ENCODE measurements around the gene MUSTN1. TPM values are rescaled to one million over a fixed set of nuclear protein-coding genes. Genes with fewer than 3 reads are reported as not detected.

Gene MUSTN1
- total and polyA plus RNA-seq, 4 donors = 0.25 to 12.1 (median 3.9) TPM

DNA sequence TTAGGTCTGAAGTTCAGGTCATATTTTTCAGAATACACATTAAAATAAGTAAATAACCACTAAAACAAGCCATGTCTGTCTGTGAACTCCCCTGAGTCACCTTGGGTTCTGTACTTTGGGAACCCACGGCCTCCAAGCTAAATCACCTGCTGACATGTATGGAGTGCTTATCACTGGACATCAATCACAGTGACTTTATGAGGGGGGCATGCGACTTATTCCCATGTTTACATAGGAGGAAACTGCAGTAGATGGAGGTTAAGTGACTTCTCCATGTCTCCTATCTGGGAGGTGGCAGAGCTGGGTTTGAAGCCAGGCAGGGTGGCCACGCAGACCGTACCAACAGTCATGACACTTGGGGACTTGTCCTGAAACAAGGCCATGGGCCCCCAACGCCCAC lies 12.5 kb downstream of the MUSTN1 start:
- 83% methylated on average over 5 of the region's 5 CpGs for WGBS
- Histone ChIP-seq H3K27ac (ENCODE audit: low read depth in 1 of 2, low read length in 2 of 2) (peak overlapping the region in 1 of 2 donors; percentile 10), H3K9me3 (ENCODE audit: control insufficient read depth in 4 of 4, low read length in 3 of 4) (no peaks in the 10 kb centered on the region), H3K36me3 (ENCODE audit: control insufficient read depth in 4 of 4, insufficient read depth in 3 of 4, low read depth in 1 of 4, low read length in 3 of 4) (peaks cover 21 to 93% (median 71%) of the 10 kb centered on the region in 4 donors), H3K9ac (ENCODE audit: low read depth in 1 of 2, low read length in 2 of 2) (no peak overlapping the region), H3K4me1 (ENCODE audit: control insufficient read depth in 4 of 4, insufficient read depth in 4 of 4, low read length in 3 of 4) (peaks cover 2 to 95% (median 85%) of the 10 kb centered on the region in 4 donors), H3K4me3 (ENCODE audit: low read depth in 1 of 3, low read length in 3 of 3) (no peak overlapping the region), H3K27me3 (ENCODE audit: control insufficient read depth in 4 of 4, insufficient read depth in 4 of 4, low read length in 3 of 4) (no peaks in the 10 kb centered on the region)
- DNase-seq (ENCODE audit: low spot score) = no peak
- no peak for TF ChIP-seq HNF4G (IDR thresholded peaks at IDR 0.05)
- no peak for TF ChIP-seq FOXA2 (IDR thresholded peaks at IDR 0.05)
- TF ChIP-seq HNF4A (conservative IDR thresholded peaks at IDR 0.05) = no peak
- no peak for TF ChIP-seq JUND (IDR thresholded peaks at IDR 0.05)

GRCh38 chr3:52820736-52821135 lies 14.1 kb downstream of the MUSTN1 start:
- Histone ChIP-seq H3K4me1 (ENCODE audit: control insufficient read depth in 4 of 4, insufficient read depth in 4 of 4, low read length in 3 of 4) (peaks cover 2 to 93% (median 78%) of the 10 kb centered on the region in 4 donors), H3K36me3 (ENCODE audit: control insufficient read depth in 4 of 4, insufficient read depth in 3 of 4, low read depth in 1 of 4, low read length in 3 of 4) (peaks cover 25 to 92% (median 75%) of the 10 kb centered on the region in 4 donors), H3K9me3 (ENCODE audit: control insufficient read depth in 4 of 4, low read length in 3 of 4) (no peaks in the 10 kb centered on the region), H3K27ac (ENCODE audit: low read depth in 1 of 2, low read length in 2 of 2) (no peak overlapping the region), H3K27me3 (ENCODE audit: control insufficient read depth in 4 of 4, insufficient read depth in 4 of 4, low read length in 3 of 4) (no peaks in the 10 kb centered on the region), H3K9ac (ENCODE audit: low read depth in 1 of 2, low read length in 2 of 2) (no peak overlapping the region), H3K4me3 (ENCODE audit: low read depth in 1 of 3, low read length in 3 of 3) (no peak overlapping the region)
- DNase-seq (ENCODE audit: low spot score) = no peak
- TF ChIP-seq, protein P1, sequence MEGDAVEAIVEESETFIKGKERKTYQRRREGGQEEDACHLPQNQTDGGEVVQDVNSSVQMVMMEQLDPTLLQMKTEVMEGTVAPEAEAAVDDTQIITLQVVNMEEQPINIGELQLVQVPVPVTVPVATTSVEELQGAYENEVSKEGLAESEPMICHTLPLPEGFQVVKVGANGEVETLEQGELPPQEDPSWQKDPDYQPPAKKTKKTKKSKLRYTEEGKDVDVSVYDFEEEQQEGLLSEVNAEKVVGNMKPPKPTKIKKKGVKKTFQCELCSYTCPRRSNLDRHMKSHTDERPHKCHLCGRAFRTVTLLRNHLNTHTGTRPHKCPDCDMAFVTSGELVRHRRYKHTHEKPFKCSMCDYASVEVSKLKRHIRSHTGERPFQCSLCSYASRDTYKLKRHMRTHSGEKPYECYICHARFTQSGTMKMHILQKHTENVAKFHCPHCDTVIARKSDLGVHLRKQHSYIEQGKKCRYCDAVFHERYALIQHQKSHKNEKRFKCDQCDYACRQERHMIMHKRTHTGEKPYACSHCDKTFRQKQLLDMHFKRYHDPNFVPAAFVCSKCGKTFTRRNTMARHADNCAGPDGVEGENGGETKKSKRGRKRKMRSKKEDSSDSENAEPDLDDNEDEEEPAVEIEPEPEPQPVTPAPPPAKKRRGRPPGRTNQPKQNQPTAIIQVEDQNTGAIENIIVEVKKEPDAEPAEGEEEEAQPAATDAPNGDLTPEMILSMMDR (IDR thresholded peaks at IDR 0.05; ENCODE audit: low read depth, low read length, missing input control) = peak; percentile 33
- TF ChIP-seq RAD21 (IDR thresholded peaks at IDR 0.05) (peak in 1 of 2 donors; percentile 41), ZBTB33 (IDR thresholded peaks at IDR 0.05) (no peak)
- WGBS = 66% methylated on average over 11 of the region's 11 CpGs

DNA sequence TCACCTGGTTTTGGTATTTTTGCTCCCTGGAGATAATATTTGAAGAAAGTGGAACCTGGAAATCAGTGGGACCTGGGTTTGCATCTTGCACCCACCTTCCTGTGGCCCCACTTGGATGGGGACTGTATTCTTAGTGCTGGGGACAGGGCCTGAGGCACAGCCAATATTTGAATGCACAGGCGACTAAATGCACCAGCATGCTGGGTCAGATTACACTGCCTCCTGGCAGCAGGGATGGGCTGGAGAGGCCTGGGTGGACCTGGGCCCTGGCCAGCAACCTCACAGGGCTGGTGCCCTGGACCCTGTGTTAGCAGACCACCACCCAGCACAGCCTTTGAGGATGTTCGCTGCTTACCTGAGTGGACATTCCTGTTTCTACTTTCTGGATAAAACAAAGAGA lies 14.9 kb downstream of the MUSTN1 start:
- peak overlapping the region in 1 of 2 donors; percentile 16 for H3K27ac ChIP-seq (ENCODE audit: low read depth in 1 of 2, low read length in 2 of 2)
- TF ChIP-seq YY1 (IDR thresholded peaks at IDR 0.05) (no peak), EGR1 (IDR thresholded peaks at IDR 0.05; ENCODE audit: low read depth in 2 of 2) (no peak), GABPA (IDR thresholded peaks at IDR 0.05 in 1 of 2, conservative IDR thresholded peaks at IDR 0.05 in 1 of 2) (no peak)
- TF ChIP-seq, protein P1 (IDR thresholded peaks at IDR 0.05; ENCODE audit: low read depth, low read length, missing input control) = no peak
- TF ChIP-seq, protein P2, sequence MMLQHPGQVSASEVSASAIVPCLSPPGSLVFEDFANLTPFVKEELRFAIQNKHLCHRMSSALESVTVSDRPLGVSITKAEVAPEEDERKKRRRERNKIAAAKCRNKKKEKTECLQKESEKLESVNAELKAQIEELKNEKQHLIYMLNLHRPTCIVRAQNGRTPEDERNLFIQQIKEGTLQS (IDR thresholded peaks at IDR 0.05) = no peak
- H3K4me3 ChIP-seq (ENCODE audit: low read depth in 1 of 3, low read length in 3 of 3) = no peak overlapping the region
- H3K9me3 ChIP-seq (ENCODE audit: control insufficient read depth in 4 of 4, low read length in 3 of 4) = no peaks in the 10 kb centered on the region
- peaks cover 2 to 85% (median 72%) of the 10 kb centered on the region in 4 donors for H3K4me1 ChIP-seq (ENCODE audit: control insufficient read depth in 4 of 4, insufficient read depth in 4 of 4, low read length in 3 of 4)
- H3K36me3 ChIP-seq (ENCODE audit: control insufficient read depth in 4 of 4, insufficient read depth in 3 of 4, low read depth in 1 of 4, low read length in 3 of 4) = peaks cover 24 to 86% (median 71%) of the 10 kb centered on the region in 4 donors
- H3K27me3 ChIP-seq (ENCODE audit: control insufficient read depth in 4 of 4, insufficient read depth in 4 of 4, low read length in 3 of 4) = no peaks in the 10 kb centered on the region
- H3K9ac ChIP-seq (ENCODE audit: low read depth in 1 of 2, low read length in 2 of 2) = no peak overlapping the region
- 79% methylated on average over 2 of the region's 2 CpGs for WGBS
- DNase-seq (ENCODE audit: low spot score) = no peak

Measured in liver (tissue), 9 donors.